OCI-LY7 (cell line): ENCODE measurements around the gene ERCC6.

ENCODE experiments used
- CTCF ChIP-seq: fragments of 200-600 bp; sonication (generic); conservative IDR thresholded peaks from 2 replicates; pipeline ENCODE4 v1.5.1; 2014; ENCODE audit warnings: mild to moderate bottlenecking, antibody characterized with exemption, low read length, moderate library complexity, mixed read lengths
- EZH2phosphoT487 ChIP-seq: fragments of 200-600 bp; sonication (generic); IDR thresholded peaks from 2 replicates; pipeline ENCODE4 v1.6.1; 2018; ENCODE audit warnings: low read depth, borderline replicate concordance, mild to moderate bottlenecking, mixed run types, antibody characterized with exemption, low read length, moderate library complexity, mixed read lengths

- no peak for TF ChIP-seq CTCF
- no peak for TF ChIP-seq EZH2phosphoT487
Measured at GRCh38 chr10:49505076-49505475, 33.8 kb downstream of the ERCC6 start.
